HepG2 (cell line): ENCODE results near the gene SNAP47. TPM values are rescaled to one million over a fixed set of nuclear protein-coding genes. Genes with fewer than 3 reads are reported as not detected.

Experiments used
- AGO2 ChIP-seq: fragments of 200-400 bp; formaldehyde crosslinking; optimal IDR thresholded peaks from 2 replicates; pipeline ENCODE3; 2017; ENCODE audit warnings: mild to moderate bottlenecking, low read depth, low read length, moderate library complexity
- BHLHE40 ChIP-seq: IDR thresholded peaks from 2 replicates; pipeline ENCODE4 v1.6.1; 2011; ENCODE audit warnings: low read length, improper control_type of control experiment
- HDAC6 ChIP-seq: fragments of 200-600 bp; sonication (generic); IDR thresholded peaks from 2 replicates; pipeline ENCODE4 v1.7.0; 2017; ENCODE audit warnings: mild to moderate bottlenecking, antibody characterized with exemption, low read length, low read depth
- HMG20B ChIP-seq: conservative IDR thresholded peaks from 2 replicates; pipeline ENCODE4 v1.6.1; 2016; ENCODE audit warnings: missing genetic modification reagents, missing compliant biosample characterization
- HNRNPLL ChIP-seq: fragments of 200-400 bp; formaldehyde crosslinking; IDR thresholded peaks from 2 replicates; pipeline ENCODE4 v1.6.1; 2017; ENCODE audit warnings: mild to moderate bottlenecking, low read depth, low read length; ENCODE audit not compliant: poor library complexity, severe bottlenecking
- HOXA9 ChIP-seq: sonication (generic); formaldehyde crosslinking; IDR thresholded peaks from 2 replicates; pipeline ENCODE4 v1.8.1; 2022; ENCODE audit warnings: missing genetic modification reagents, mild to moderate bottlenecking, moderate library complexity, borderline replicate concordance
- JARID2 ChIP-seq: sonication (generic); formaldehyde crosslinking; IDR thresholded peaks from 2 replicates; pipeline ENCODE4 v1.8.1; 2023; ENCODE audit warnings: missing genetic modification reagents, inconsistent platforms; ENCODE audit not compliant: insufficient replicate concordance
- KAT7 ChIP-seq: IDR thresholded peaks from 2 replicates; pipeline ENCODE4 v1.6.1; 2018; ENCODE audit warnings: borderline replicate concordance, missing compliant biosample characterization
- MAFK ChIP-seq, 2 experiments: IDR thresholded peaks in 1 of 2; conservative IDR thresholded peaks in 1 of 2; 2 replicates each; pipeline ENCODE4 v1.6.1; 2011; ENCODE audit warnings: improper control_type of control experiment in 2 of 2, low read length in 2 of 2
- MTA1 ChIP-seq: sonication (generic); formaldehyde crosslinking; IDR thresholded peaks from 2 replicates; pipeline ENCODE4 v1.4.0; 2020; ENCODE audit warnings: missing genetic modification reagents, mild to moderate bottlenecking, borderline replicate concordance
- MXD4 ChIP-seq: IDR thresholded peaks from 2 replicates; pipeline ENCODE4 v1.6.1; 2016; ENCODE audit warnings: mild to moderate bottlenecking, missing biosample characterization, missing genetic modification reagents
- NCOA5 ChIP-seq: sonication (generic); formaldehyde crosslinking; IDR thresholded peaks from 2 replicates; pipeline ENCODE4 v1.4.0; 2020; ENCODE audit warnings: missing genetic modification reagents
- NFYC ChIP-seq: IDR thresholded peaks from 2 replicates; pipeline ENCODE4 v1.6.1; 2016; ENCODE audit warnings: missing genetic modification reagents, missing compliant biosample characterization
- RAD21 ChIP-seq: fragments of 450-650 bp; formaldehyde crosslinking; IDR thresholded peaks from 2 replicates; pipeline ENCODE4 v1.5.0; 2020; ENCODE audit warnings: mild to moderate bottlenecking
- SATB2 ChIP-seq: sonication (generic); formaldehyde crosslinking; IDR thresholded peaks from 2 replicates; pipeline ENCODE4 v1.5.0; 2020; ENCODE audit warnings: missing genetic modification reagents
- TSC22D2 ChIP-seq: sonication (generic); formaldehyde crosslinking; IDR thresholded peaks from 2 replicates; pipeline ENCODE4 v1.5.1; 2020; ENCODE audit warnings: missing genetic modification reagents, mild to moderate bottlenecking, borderline replicate concordance
- ZC3H4 ChIP-seq: sonication (generic); formaldehyde crosslinking; IDR thresholded peaks from 2 replicates; pipeline ENCODE4 v1.4.0; 2020; ENCODE audit warnings: missing genetic modification reagents, borderline replicate concordance
- ZFAT ChIP-seq: sonication (generic); formaldehyde crosslinking; conservative IDR thresholded peaks from 2 replicates; pipeline ENCODE4 v1.8.1; 2023; ENCODE audit warnings: missing genetic modification reagents, inconsistent platforms
- ZNF768 ChIP-seq: sonication (generic); formaldehyde crosslinking; IDR thresholded peaks from 2 replicates; pipeline ENCODE4 v1.4.0; 2020; ENCODE audit warnings: missing genetic modification reagents
- ZNF788 ChIP-seq: sonication (generic); formaldehyde crosslinking; IDR thresholded peaks from 2 replicates; pipeline ENCODE4 v1.5.0; 2020; ENCODE audit warnings: mild to moderate bottlenecking, missing genetic modification reagents, borderline replicate concordance
- ZNF816 ChIP-seq: sonication (generic); formaldehyde crosslinking; IDR thresholded peaks from 2 replicates; pipeline ENCODE4 v1.8.0; 2022; ENCODE audit warnings: missing genetic modification reagents, mild to moderate bottlenecking, borderline replicate concordance
- polyA plus RNA-seq, 8 experiments: library from polyadenylated mRNA; depleted of rRNA in 3 of 8; stranded (reverse) in 7 of 8; unstranded in 1 of 8; fragments of >200 nt; fragmentation: Illumina TruSeq in 4 of 8; extraction: Trizol in 4 of 8; gene quantifications; 2 replicates each; pipeline versions ENCODE4 v1.2.1 to v1.2.3, GENCODE V29; 2011 to 2016; ENCODE audit warnings: low read depth in 4 of 8, missing spikeins in 1 of 8, mixed read lengths in 1 of 8; ENCODE audit not compliant: insufficient read depth in 1 of 8
- total RNA-seq, 5 experiments: library from RNA; depleted of rRNA; stranded (reverse); fragments of >200 nt; fragmentation: Illumina TruSeq; extraction: Trizol; gene quantifications; 2 replicates each; pipeline ENCODE4 v1.2.3, GENCODE V29; 2016; ENCODE audit warnings: low read depth in 1 of 5
- TF ChIP-seq, protein P1 (sequence below): IDR thresholded peaks from 2 replicates; pipeline ENCODE4 v1.4.0; 2020; ENCODE audit warnings: mild to moderate bottlenecking, missing genetic modification reagents
- TF ChIP-seq, protein P2 (sequence below): sonication (generic); formaldehyde crosslinking; conservative IDR thresholded peaks from 2 replicates; pipeline ENCODE4 v1.5.0; 2020; ENCODE audit warnings: missing genetic modification reagents
- TF ChIP-seq, protein P3 (sequence below): sonication (generic); formaldehyde crosslinking; IDR thresholded peaks from 2 replicates; pipeline ENCODE4 v1.4.0; 2020; ENCODE audit warnings: missing genetic modification reagents, borderline replicate concordance

SNAP47 gene
- total and polyA plus RNA-seq, 2 of the 13 experiments (the other 11 are each of a cell fraction or from before 2014, with no cell fraction given) = 13.6 to 25.1 TPM

DNA sequence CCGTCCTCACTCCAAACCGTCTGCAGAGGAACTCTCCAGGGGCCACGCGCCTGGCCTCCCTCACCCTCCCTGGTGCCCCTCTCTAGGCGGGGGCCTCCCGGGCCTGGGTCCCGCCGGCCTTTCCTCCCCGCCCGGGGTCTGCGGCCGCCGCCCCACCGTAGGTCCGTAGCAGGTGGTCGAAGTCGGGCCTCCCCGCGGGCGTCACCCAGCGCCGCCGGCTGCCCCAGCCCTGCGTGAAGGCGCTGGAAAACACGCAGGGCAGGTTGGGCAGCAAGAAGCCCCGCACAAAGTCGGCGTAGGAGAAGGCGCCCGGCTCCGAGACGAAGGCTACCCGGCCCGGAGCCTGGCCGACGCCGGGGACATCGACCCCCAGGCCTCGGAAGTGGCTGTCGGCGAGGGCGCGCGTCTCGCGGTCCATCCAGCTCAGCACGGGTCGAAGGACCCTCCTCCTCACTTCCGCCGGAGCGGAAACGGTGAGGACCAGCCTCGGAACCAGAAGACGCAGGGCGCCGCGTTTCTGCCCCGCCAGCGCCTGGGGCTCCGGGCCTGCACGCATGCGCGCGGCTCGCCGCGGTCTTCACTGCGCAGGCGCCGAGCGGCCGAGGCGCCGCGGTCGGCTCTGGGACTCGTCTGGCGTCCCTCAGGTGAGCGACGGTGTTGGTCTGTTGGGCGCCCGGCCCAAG lies at the start of gene SNAP47, which contains the start of gene JMJD4 (continued):
- TF ChIP-seq, protein P1, sequence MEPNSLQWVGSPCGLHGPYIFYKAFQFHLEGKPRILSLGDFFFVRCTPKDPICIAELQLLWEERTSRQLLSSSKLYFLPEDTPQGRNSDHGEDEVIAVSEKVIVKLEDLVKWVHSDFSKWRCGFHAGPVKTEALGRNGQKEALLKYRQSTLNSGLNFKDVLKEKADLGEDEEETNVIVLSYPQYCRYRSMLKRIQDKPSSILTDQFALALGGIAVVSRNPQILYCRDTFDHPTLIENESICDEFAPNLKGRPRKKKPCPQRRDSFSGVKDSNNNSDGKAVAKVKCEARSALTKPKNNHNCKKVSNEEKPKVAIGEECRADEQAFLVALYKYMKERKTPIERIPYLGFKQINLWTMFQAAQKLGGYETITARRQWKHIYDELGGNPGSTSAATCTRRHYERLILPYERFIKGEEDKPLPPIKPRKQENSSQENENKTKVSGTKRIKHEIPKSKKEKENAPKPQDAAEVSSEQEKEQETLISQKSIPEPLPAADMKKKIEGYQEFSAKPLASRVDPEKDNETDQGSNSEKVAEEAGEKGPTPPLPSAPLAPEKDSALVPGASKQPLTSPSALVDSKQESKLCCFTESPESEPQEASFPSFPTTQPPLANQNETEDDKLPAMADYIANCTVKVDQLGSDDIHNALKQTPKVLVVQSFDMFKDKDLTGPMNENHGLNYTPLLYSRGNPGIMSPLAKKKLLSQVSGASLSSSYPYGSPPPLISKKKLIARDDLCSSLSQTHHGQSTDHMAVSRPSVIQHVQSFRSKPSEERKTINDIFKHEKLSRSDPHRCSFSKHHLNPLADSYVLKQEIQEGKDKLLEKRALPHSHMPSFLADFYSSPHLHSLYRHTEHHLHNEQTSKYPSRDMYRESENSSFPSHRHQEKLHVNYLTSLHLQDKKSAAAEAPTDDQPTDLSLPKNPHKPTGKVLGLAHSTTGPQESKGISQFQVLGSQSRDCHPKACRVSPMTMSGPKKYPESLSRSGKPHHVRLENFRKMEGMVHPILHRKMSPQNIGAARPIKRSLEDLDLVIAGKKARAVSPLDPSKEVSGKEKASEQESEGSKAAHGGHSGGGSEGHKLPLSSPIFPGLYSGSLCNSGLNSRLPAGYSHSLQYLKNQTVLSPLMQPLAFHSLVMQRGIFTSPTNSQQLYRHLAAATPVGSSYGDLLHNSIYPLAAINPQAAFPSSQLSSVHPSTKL (CRISPR knock-in tag) = peak; percentile 77
- TF ChIP-seq ZNF816 (no peak), AGO2 (peak; percentile 89), MAFK (conservative IDR thresholded peaks at IDR 0.05 in 1 of 2, IDR thresholded peaks at IDR 0.05 in 1 of 2; ENCODE audit: low read length in 2 of 2) (no peak), ZNF768 (peak; percentile 87), HMG20B (0 out of 2 replicates have a peak, but pooled peaks have one; percentile 40), NCOA5 (CRISPR knock-in tag) (no peak), SATB2 (peak; percentile 90; the same call in 1 of the 2 replicates), MTA1 (CRISPR knock-in tag) (peak; percentile 73; the same call in 1 of the 2 replicates), ZFAT (CRISPR knock-in tag) (no peak; the same call in 1 of the 2 replicates), NFYC (CRISPR knock-in tag) (peak; percentile 61), JARID2 (CRISPR knock-in tag) (peak; percentile 69), BHLHE40 (peak; percentile 62), RAD21 (CRISPR knock-in tag) (peak; percentile 69), KAT7 (CRISPR knock-in tag) (peak; percentile 98), HDAC6 (no peak), TSC22D2 (CRISPR knock-in tag) (peak; percentile 86; the same call in 1 of the 2 replicates), ZNF788 (peak; percentile 100), HNRNPLL (peak; percentile 63), ZC3H4 (CRISPR knock-in tag) (no peak), HOXA9 (CRISPR knock-in tag) (peak; percentile 82; the same call in 1 of the 2 replicates), MXD4 (CRISPR knock-in tag) (peak; percentile 92)
- TF ChIP-seq, protein P2, sequence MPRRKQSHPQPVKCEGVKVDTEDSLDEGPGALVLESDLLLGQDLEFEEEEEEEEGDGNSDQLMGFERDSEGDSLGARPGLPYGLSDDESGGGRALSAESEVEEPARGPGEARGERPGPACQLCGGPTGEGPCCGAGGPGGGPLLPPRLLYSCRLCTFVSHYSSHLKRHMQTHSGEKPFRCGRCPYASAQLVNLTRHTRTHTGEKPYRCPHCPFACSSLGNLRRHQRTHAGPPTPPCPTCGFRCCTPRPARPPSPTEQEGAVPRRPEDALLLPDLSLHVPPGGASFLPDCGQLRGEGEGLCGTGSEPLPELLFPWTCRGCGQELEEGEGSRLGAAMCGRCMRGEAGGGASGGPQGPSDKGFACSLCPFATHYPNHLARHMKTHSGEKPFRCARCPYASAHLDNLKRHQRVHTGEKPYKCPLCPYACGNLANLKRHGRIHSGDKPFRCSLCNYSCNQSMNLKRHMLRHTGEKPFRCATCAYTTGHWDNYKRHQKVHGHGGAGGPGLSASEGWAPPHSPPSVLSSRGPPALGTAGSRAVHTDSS = 0 out of 2 replicates have a peak, but pooled peaks have one; percentile 69
- TF ChIP-seq, protein P3, sequence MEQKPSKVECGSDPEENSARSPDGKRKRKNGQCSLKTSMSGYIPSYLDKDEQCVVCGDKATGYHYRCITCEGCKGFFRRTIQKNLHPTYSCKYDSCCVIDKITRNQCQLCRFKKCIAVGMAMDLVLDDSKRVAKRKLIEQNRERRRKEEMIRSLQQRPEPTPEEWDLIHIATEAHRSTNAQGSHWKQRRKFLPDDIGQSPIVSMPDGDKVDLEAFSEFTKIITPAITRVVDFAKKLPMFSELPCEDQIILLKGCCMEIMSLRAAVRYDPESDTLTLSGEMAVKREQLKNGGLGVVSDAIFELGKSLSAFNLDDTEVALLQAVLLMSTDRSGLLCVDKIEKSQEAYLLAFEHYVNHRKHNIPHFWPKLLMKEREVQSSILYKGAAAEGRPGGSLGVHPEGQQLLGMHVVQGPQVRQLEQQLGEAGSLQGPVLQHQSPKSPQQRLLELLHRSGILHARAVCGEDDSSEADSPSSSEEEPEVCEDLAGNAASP (CRISPR knock-in tag) = peak; percentile 62
